Hematopoietic multipotent progenitor cell treated with erythropoietin and hydrocortisone succinate and interleukin-3 and kit ligand, for 15 days (in vitro differentiated cells): ENCODE measurements around the gene GPR55.
A peak's percentile ranks its signal among the peaks of the same experiment; 100 is the strongest.

ENCODE experiments used
- DNase-seq: peaks from one replicate; pipeline ENCODE4 v3.0.0-alpha.2; 2015; ENCODE audit warnings: low spot score

The GPR55 gene

GRCh38 chr2:230866756-230867523, 58.1 kb downstream of the GPR55 start:
- peak; percentile 11 for DNase-seq

GRCh38 chr2:230865766-230866755, 59.0 kb downstream of the GPR55 start:
- no peak for DNase-seq

- no peak for DNase-seq
Observed at GRCh38 chr2:230865307-230865765, 59.7 kb downstream of the GPR55 start.

- DNase-seq: no peak
Observed at GRCh38 chr2:230864605-230865306, 60.3 kb downstream of the GPR55 start, which contains the start of gene ITM2C. Gene ITM2C (plus strand): TSS chr2:230864942. CDS start chr2:230865026, 84 bp downstream.

GRCh38 chr2:230864122-230864604, 60.9 kb downstream of the GPR55 start:
- no peak for DNase-seq

GRCh38 chr2:230863442-230864121, 61.5 kb downstream of the GPR55 start:
- DNase-seq: no peak

GRCh38 chr2:230863031-230863430, 62.0 kb downstream of the GPR55 start:
- DNase-seq: no peak

- DNase-seq: no peak
Observed at GRCh38 chr2:230862292-230862691, 62.8 kb downstream of the GPR55 start.

- DNase-seq: no peak
Observed at GRCh38 chr2:230861552-230862255, 63.3 kb downstream of the GPR55 start.
